DMS 273 treated with DMSO at 0.1 percent for 48 hours (cell line): Measurements from ENCODE around the gene ARSK.

Experiments used
- DNase-seq: peaks from one replicate; lab custom pipeline; 2025; lab: John Stamatoyannopoulos, UW

Gene ARSK

DNA sequence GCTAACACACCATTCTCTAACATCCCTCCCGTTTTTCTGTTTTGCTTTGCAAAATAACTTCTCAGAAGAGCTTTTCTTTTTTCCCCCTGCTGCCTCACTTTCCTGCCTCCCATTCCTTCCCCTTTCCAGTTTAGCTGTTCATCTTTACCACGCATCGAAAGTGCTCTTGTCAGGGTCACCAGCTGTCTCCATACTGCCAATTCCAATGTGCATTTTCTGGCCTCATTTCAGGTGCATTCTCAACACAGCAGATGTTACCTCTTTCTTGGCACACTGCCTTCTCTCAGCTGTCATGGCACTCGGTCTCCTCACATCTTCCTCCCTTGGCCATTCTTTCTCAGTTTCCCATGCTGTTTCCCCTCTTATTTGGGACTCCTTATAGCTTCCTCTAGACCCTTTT lies 9.5 kb downstream of the ARSK start:
- DNase-seq: peak; percentile 81

DNA sequence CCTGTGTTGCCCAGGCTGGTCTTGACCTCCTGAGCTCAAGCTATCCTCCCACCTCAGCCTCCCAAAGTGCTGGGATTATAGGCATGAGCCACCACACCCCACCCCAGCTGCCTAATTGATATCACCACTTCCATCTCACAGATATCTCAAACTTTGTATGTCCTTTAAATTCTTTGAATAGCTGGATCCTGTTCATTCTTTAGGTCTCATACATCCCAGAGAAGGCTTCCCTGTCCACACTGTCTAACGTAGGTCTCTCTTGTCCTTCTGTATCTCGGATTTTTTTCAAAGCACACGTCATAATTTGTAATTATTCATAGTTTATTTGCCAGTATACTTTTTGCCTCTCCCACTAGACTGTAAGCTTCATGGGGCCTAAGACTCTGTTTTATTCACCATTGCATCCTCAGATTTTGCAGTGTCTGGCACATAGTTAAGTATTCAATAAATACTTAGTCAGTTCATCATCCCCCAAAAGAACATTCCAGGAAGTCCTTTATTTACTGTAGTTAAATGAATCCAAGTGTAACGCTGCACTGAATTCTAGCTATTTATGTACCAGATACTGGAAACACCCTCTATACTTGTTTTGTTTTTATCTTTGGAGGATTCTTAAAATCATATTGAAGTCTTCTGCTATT lies 10.5 kb downstream of the ARSK start:
- DNase-seq: no peak

DNA sequence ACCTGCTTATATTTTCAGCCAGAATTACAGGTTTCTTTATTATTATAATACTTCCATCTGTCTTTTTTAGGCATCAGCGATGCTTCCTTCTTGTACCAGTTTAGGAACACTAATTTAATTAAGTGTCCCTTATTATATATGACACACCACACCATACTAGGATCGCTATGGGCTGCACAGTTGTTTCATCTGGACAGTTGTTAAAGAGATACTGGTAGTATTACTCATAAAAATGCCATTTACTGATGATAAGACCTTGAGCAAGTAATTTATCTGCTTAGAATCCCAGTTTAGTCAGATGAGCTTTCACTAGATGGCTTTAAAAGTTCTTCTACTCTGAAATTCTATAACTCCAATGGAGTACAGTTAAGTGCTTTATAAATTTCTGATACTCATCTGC lies 17.1 kb downstream of the ARSK start:
- DNase-seq: no peak

DNA sequence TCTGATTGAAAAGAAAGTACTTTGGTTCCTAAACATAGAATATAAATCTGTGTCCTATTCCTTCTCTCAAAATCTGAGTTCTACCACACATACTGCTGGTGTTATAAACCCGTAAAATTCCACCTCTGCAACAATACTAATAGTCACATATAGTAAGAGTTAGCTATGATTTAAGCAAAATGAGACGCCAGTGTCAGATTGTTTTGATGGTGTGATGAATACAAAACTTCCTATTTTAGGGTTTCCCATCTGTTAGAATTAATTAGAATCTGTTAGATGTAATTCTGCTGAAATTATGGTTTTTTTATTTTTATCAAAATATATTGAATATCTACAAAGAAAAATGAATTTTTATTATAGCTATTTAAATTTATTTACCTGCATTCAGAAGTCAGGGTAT lies 26.7 kb downstream of the ARSK start:
- DNase-seq: no peak

DNA sequence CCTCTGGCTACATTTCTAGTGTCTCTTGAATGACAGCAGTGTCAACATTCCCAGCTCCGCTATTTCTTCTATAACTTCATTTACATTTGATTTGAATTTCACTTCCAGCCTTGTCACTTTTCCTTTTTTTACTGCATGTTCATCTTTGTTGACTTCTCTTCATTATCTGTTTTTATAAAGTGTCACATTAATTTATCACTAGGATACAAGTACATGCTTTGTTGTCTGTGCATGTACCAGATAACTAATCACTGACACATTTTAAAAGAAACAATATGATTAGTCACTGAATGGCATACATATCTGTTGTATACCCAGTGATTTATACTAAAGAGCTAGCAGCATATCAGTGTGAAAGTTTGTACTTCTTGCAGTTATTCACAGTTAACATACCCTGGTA lies 29.1 kb downstream of the ARSK start:
- no peak for DNase-seq

DNA sequence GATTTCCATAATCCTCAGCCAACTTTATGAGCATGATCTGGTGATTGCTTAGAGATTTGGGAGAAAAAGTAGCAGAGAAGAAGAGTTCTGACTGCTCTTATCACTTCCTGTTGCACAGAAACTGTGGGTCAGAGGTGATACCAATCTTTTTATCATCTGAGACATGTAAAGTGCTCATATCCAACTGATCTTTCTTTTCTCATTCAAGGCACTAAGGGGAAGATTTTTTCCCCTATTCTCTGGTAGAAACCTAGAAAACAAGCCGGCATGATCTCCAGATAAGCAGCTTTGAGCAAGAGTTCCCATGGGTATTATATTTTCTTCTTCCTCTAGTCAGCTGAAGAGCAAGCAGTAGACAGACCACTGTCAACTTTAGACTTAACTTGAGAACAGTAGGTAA lies 36.0 kb downstream of the ARSK start:
- DNase-seq: no peak

DNA sequence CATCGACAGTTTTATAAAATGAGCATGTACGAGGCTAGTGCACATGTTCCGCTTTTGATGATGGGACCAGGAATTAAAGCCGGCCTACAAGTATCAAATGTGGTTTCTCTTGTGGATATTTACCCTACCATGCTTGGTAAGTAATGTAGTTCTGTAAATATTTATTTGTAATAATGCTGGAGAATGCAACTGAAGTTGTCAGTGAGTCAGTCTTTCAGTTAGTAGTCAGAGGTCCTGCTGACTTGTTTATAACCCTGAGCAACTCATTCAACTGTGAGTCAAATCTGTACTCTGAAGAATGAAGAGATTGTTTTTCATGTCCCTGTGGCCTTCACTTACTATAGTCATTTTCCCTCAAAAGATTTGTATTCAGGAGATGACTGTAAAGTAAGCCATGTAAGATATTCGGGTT lies 36.6 kb downstream of the ARSK start:
- no peak for DNase-seq

DNA sequence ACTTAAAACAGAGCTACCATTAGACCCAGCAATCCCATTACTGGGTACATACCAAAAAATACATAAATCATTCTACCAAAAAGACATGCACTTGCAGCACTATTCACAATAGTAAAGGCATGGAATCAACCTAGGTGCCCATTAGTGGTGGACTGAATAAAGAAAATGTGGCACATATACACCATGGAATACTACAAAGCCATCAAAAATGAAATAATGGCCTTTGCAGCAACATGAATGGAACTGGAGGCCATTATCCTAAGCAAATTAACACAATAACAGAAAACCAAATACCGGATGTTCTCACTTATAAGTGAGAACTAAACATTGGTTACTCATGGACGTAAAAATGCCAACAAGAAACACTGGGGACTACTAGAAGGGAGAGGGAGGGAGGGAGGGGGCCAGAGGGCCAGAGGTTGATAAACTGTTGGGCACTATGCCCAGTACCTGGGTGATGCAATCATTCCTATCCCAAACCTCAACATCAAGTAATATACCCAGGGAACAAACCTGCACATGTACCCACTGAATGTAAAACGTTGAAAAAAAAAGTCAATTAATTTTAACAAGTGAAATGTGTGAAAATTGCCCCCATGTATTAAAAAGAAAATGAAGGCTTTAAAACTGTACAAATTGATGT lies 40.5 kb downstream of the ARSK start:
- DNase-seq: no peak

DNA sequence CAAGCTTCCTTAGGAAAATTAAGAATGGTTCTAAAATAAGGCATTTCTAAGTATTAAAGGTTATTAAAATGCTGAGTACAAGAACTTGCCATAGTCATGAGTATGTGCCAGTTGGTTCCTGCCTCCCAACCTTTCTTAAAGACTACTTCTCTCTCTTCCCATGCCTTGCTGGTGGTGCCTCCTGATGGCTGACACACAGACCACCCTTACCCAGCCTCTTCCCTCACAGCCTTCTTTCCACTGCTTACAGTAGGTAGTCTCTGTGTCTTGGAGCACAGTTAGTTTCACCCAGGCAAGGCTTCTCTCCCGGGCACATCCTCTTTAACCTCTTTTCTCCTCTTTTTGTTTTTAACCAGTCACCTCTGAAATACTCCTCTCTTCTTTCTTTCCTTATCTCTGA lies 44.4 kb downstream of the ARSK start:
- no peak for DNase-seq

DNA sequence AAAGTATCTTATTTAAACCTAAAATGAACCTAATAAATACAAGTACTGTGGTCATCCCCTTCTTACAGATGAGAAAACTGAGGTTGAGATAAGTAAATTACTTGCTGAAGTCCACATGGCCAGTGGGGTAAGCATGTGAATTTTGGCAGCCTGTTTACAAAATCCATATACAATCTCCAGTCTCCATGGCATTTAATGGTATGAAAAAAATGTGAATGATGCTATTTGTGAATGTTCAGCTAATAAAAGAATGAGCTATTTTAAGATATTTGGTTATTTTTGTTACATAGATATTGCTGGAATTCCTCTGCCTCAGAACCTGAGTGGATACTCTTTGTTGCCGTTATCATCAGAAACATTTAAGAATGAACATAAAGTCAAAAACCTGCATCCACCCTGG lies 45.7 kb downstream of the ARSK start:
- DNase-seq: no peak

DNA sequence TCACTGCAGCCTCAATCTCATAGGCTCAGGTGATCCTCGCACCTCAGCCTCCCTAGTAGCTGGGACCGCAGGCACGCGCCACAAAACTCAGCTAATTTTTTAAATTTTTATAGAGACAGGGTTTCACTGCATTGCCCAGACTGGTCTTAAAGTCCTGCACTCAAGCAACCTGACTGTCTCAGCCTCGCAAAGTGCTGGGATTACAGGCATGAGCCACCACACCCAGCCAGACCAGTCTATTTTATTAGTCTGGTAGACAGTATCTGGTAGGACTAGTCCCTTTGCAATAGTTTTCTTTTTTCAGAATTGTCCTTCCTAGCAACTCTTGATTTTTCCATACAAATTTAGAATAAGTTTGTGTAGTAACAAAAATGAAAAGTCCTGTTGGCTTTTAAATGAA lies 50.9 kb downstream of the ARSK start:
- no peak for DNase-seq

DNA sequence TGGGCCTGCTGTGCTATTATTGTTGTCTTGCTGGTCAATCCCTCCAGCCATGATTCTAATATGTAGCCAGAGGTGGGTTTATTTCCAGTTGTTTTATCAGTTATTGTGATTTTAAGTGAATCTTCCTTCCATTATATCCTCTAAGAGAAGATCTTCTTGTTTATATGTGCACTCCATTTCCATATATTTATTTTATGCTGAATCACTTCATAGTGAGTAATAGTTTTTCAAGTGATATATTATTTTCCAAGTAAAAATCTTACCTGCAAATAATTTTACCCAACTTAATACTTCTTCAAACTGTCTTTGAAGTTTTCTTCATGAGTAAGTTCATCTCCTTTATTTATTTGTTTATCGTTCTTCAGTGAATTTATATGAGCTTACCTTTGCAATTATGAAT lies 51.5 kb downstream of the ARSK start:
- DNase-seq: no peak

DNA sequence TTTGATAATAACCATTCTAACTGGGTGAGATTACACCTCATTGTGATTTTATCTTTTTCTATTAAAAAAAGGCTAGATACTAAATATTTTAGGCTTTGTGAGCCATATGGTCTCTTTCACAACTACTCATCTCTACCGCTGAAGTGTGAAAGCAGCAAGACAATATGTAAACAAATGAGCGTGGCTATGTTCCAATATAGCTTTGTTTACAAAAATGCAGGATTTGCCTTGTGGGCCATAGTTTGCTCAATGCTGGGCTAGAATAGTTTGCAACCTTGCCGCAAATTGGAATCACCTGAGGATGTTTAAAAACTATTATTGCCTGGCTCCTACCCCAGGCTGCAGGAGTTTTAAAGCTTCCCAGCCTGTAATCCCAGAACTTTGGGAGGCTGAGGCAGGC lies 54.8 kb downstream of the ARSK start:
- no peak for DNase-seq

DNA sequence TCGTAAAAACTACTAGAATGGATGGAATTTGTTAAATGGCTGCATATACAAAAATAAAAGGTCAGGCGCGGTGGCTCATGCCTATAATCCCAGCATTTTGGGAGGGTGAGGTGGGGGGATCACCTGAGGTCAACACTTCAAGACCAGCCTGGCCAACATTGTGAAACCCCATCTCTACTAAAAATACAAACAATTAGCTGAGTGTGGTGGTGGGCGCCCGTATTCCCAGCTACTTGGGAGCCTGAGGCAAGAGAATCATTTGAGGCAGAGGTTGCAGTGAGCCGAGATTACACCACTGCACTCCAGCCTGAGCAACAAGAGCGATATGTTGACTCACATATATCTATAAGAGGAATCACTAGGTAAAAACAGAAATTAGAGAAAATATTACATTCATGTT lies 55.6 kb downstream of the ARSK start:
- no peak for DNase-seq

DNA sequence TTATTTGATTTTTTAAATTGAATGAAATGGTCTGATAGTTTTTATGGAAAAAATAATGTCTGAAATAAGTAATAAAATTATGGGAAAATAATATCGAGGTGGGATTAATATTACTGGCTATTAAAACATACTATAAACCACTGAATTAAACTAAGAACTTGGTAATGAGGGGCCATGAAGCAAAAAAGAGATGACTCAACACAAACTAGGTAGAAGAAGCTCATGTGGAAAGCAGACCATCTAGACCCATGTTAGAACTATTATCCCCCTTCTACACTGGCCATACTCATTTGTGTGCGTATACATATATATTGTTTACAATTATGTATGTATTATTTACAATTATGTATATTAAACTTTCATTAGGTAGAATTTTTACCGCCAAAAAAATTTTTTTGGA lies 56.5 kb downstream of the ARSK start:
- no peak for DNase-seq

DNA sequence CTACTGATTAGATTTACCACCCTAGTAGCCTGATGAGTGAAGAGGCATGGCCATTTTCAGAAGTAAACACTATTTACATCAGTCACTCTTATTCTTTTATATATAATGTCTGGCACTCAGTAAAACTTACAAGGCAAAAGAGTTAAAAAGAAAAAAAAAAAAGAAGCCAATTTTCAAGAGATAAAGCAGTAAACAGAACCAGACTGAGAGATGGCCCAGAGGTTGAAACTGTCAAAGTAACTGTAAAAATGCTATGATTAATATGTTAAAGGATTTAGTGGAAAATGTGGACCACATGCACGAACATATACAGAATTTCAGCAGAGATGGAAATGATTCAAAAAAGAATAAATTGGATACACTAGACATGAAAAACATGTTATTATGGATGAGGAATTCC lies 58.6 kb downstream of the ARSK start:
- DNase-seq: no peak

DNA sequence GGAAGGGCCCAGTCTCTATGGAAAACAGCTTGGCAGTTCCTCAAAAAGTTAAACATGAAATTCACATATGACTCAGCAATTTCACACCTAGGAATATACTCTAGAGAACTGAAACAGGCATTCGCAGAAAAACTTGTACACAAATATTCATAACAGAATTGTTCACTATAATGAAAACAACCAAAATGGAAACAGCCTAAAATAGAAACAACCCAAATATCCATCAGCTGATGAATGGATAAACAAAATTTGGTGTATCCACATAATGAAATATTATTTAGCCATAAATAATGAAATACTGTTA lies 60.2 kb downstream of the ARSK start:
- no peak for DNase-seq

DNA sequence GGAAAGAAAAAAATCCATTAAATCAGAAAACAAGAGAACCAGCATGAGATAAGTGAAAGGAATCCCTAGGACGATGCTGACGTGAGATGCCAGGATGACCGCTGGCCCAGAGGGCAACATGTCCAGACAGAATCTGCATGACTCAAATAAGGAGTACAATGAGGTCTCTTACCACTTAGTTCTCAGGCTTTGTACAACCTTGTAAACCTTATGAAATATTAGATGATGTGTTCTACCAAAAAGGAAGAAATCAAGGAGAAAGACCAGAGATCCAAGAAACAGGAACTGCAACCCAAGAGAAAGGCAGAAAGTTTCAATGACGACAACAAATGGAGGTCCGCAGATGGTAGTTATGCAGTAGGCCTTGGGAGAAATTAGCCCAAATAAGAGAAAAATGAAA lies 62.2 kb downstream of the ARSK start:
- DNase-seq: no peak

DNA sequence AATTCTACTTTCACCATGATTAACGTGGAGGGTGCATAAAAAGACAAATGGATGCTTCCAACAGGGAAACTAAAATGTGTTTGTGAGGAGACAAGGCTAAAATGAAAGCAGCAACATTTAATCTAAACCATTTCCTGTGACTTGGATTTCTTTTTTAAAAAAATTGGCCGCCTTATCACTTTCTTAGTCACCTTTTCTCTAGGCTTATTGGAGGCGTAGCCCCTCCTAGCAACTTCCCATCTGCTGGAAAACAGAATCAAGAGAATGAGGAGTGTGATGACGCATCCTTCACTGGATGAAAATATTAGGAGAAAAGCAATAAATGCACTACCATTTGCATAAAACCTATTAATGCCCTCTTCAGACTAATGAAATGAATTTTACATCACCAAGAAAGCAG lies 64.2 kb downstream of the ARSK start:
- no peak for DNase-seq

DNA sequence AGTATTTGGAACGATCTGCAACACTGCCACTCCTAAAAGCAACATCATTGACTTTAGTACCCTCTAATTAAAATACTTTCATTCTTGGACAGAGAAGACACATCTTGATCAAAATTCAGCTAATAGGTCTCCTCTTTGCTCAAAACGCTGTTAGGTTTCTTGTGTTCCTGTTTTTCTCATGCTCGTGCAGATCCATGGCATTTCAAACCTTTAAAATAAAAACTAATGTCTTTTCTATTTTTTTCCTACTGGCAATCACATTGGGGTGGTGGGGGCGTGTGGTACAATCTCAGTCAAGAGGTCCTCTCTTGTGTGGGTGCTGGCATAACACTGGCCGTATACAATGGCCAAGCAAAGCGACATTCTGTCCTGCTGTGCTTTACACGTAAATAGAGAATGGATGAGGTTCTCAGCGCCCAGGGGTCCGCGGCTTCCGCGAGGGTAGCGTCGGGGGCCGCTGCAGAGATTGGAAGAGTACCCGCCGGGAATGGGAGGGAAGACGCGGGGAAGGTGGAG lies 64.7 kb downstream of the ARSK start:
- DNase-seq: no peak

DNA sequence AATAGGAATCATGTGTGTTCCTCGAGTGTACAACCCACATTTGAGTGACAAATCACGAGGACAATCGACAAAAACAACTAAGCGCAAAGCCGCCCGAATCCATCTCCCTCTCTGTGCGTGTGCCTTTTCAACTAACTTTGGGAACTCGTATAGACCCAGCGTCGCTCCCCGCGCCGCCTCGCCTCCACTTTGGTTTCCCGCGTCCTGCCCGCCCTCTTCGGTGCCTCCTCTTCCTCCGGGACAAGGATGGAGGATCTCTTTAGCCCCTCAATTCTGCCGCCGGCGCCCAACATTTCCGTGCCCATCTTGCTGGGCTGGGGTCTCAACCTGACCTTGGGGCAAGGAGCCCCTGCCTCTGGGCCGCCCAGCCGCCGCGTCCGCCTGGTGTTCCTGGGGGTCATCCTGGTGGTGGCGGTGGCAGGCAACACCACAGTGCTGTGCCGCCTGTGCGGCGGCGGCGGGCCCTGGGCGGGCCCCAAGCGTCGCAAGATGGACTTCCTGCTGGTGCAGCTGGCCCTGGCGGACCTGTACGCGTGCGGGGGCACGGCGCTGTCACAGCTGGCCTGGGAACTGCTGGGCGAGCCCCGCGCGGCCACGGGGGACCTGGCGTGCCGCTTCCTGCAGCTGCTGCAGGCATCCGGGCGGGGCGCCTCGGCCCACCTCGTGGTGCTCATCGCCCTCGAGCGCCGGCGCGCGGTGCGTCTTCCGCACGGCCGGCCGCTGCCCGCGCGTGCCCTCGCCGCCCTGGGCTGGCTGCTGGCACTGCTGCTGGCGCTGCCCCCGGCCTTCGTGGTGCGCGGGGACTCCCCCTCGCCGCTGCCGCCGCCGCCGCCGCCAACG lies 65.3 kb downstream of the ARSK start, which contains the start of gene GPR150:
Gene GPR150 (plus strand): TSS at position 58 of the 840 bp plus-strand sequence. CDS start 189 bp downstream, at position 247.
- peak; percentile 45 for DNase-seq

DNA sequence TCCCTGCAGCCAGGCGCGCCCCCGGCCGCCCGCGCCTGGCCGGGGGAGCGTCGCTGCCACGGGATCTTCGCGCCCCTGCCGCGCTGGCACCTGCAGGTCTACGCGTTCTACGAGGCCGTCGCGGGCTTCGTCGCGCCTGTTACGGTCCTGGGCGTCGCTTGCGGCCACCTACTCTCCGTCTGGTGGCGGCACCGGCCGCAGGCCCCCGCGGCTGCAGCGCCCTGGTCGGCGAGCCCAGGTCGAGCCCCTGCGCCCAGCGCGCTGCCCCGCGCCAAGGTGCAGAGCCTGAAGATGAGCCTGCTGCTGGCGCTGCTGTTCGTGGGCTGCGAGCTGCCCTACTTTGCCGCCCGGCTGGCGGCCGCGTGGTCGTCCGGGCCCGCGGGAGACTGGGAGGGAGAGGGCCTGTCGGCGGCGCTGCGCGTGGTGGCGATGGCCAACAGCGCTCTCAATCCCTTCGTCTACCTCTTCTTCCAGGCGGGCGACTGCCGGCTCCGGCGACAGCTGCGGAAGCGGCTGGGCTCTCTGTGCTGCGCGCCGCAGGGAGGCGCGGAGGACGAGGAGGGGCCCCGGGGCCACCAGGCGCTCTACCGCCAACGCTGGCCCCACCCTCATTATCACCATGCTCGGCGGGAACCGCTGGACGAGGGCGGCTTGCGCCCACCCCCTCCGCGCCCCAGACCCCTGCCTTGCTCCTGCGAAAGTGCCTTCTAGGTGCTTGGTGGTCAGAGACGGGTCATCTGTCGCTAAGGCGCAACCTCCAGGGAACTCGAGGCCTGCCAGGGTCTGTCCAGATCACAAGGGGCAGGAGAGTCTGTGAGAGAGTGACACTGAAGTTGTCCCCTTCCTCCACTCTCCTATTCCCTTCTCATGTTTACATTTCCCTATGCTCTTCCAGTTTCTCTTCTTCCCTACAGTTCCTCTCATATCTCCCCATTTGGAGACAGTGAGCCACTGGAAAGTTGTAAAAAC lies 66.3 kb downstream of the ARSK start:
- no peak for DNase-seq
